K562 (cell line): ENCODE measurements around the gene LSM14B. TPM values are rescaled to one million over a fixed set of nuclear protein-coding genes. Genes with fewer than 3 reads are reported as not detected.

ENCODE experiments used
- ATAC-seq: fragments of 200-7000 bp; cut with Tn5 transposase; 3 replicates; pipeline ENCODE4 v1.9.1; 2020; ENCODE audit warnings: moderate library complexity
- BruUV-seq: library from RNA; stranded (reverse); fragments of 400-500 nt; replicated peaks from 2 replicates; lab custom pipeline; 2021; lab: Mats Ljungman, UMichigan
- CTCF ChIA-PET: fragments of 300-600 bp; formaldehyde crosslinking; extraction: SDS; loops from one replicate; lab custom pipeline; 2021; ENCODE audit warnings: low intra/inter-chr PET ratio; lab: Yijun Ruan, JAX
- POLR2A ChIA-PET: fragments of 300-600, 350-650 bp; sonication (Branson Sonifier 250); formaldehyde crosslinking; extraction: SDS; loops from one replicate; lab custom pipeline; 2021; ENCODE audit warnings: antibody characterized with exemption, inconsistent platforms; lab: Yijun Ruan, JAX
- DNase-seq, 4 experiments: peaks; one replicate each; pipeline versions ENCODE4 v3.0.0 to v3.0.0-alpha.2; 2011 to 2018; ENCODE audit warnings: low spot score in 3 of 4, mixed read lengths in 3 of 4; ENCODE audit errors: extremely low read depth in 1 of 4
- FAIRE-seq: peaks from 2 replicates; lab custom pipeline; 2011; peaks lifted over from hg19 to GRCh38; lab: Jason Lieb, UNC
- H2AFZ ChIP-seq: 2 replicates; pipeline ENCODE4 v1.6.0; 2011; ENCODE audit warnings: low read depth, low read length, control low read depth, inconsistent platforms
- H3K27ac ChIP-seq: fragments of 200-600 bp; 3 replicates; pipeline ENCODE4 v1.8.0; 2011; ENCODE audit warnings: low read depth, mild to moderate bottlenecking, control low read depth, inconsistent platforms, low read length, moderate library complexity, mixed read lengths; ENCODE audit errors: extremely low read depth
- H3K27me3 ChIP-seq, 2 experiments: fragments of 300-600 bp in 1 of 2; 2 replicates in 1 of 2; 3 replicates in 1 of 2; pipeline versions ENCODE4 v1.6.0 to v1.8.0; 2011; ENCODE audit warnings: inconsistent platforms in 2 of 2, low read length in 2 of 2, mild to moderate bottlenecking in 1 of 2, mixed read lengths in 1 of 2, moderate library complexity in 1 of 2; ENCODE audit not compliant: control insufficient read depth in 2 of 2, insufficient read depth in 2 of 2
- H3K36me3 ChIP-seq: fragments of 300-600 bp; 3 replicates; pipeline ENCODE4 v1.8.0; 2011; ENCODE audit warnings: mild to moderate bottlenecking, low read length, inconsistent platforms; ENCODE audit not compliant: control insufficient read depth, insufficient read depth
- H3K4me1 ChIP-seq, 2 experiments: fragments of 200-600 bp in 1 of 2; replicated peaks in 1 of 2; 2 replicates in 1 of 2; 3 replicates in 1 of 2; pipeline versions ENCODE4 v1.5.1 to v1.8.0; 2011; ENCODE audit warnings: inconsistent platforms in 2 of 2, low read length in 2 of 2, mild to moderate bottlenecking in 1 of 2, mixed read lengths in 1 of 2, moderate library complexity in 1 of 2; ENCODE audit not compliant: control insufficient read depth in 2 of 2, insufficient read depth in 2 of 2
- H3K4me2 ChIP-seq: 2 replicates; pipeline ENCODE4 v1.6.1; 2011; ENCODE audit warnings: low read length, control low read depth, inconsistent platforms, mixed read lengths; ENCODE audit not compliant: insufficient read depth
- H3K4me3 ChIP-seq: fragments of 200-600 bp; sonication (generic), shearing (Covaris generic); 2 replicates; pipeline ENCODE4 v1.5.1; 2016; ENCODE audit warnings: control low read depth, inconsistent platforms
- H3K79me2 ChIP-seq: fragments of 200-600 bp; 3 replicates; pipeline ENCODE4 v1.8.0; 2011; ENCODE audit warnings: low read length, inconsistent platforms; ENCODE audit not compliant: control insufficient read depth, insufficient read depth
- H3K9ac ChIP-seq, 2 experiments: 2 replicates each; pipeline versions ENCODE4 v1.6.0 to v1.6.1; 2011; ENCODE audit warnings: low read depth in 2 of 2, low read length in 2 of 2, control low read depth in 1 of 2, inconsistent platforms in 1 of 2, mild to moderate bottlenecking in 1 of 2, mixed read lengths in 1 of 2; ENCODE audit not compliant: insufficient read depth in 1 of 2
- H3K9me1 ChIP-seq: one replicate; pipeline ENCODE4 v1.6.0; 2011; ENCODE audit warnings: inconsistent platforms, mild to moderate bottlenecking, low read length, moderate library complexity; ENCODE audit not compliant: control insufficient read depth, insufficient read depth
- H3K9me3 ChIP-seq: replicated peaks from 2 replicates; pipeline ENCODE4 v1.5.1; 2011; ENCODE audit warnings: low read depth, low read length, inconsistent platforms; ENCODE audit not compliant: control insufficient read depth, insufficient read depth
- H4K20me1 ChIP-seq: replicated peaks from 2 replicates; pipeline ENCODE4 v1.6.1; 2011; ENCODE audit warnings: low read length, inconsistent platforms, mixed read lengths; ENCODE audit not compliant: control insufficient read depth, insufficient read depth
- CREB1 ChIP-seq, 2 experiments: sonication (generic) in 1 of 2; formaldehyde crosslinking in 1 of 2; IDR thresholded peaks; 2 replicates each; pipeline versions ENCODE4 v1.6.1 to v1.8.0; 2012 to 2022; ENCODE audit warnings: inconsistent platforms in 1 of 2, mild to moderate bottlenecking in 1 of 2, missing genetic modification reagents in 1 of 2, moderate library complexity in 1 of 2
- DACH1 ChIP-seq: fragments of 450-650 bp; IDR thresholded peaks from 2 replicates; pipeline ENCODE4 v1.6.1; 2018; ENCODE audit not compliant: partially characterized antibody
- FOXK2 ChIP-seq, 2 experiments: fragments of 450-650 bp; IDR thresholded peaks in 1 of 2; conservative IDR thresholded peaks in 1 of 2; 2 replicates each; pipeline ENCODE4 v1.6.1; 2016; ENCODE audit warnings: low read depth in 2 of 2, mild to moderate bottlenecking in 1 of 2
- GTF2E2 ChIP-seq: fragments of 200-800 bp; sonication (Bioruptor generic); IDR thresholded peaks from 2 replicates; pipeline ENCODE4 v1.6.1; 2016; ENCODE audit warnings: missing genetic modification characterization, missing compliant biosample characterization
- MCM7 ChIP-seq, 2 experiments: fragments of 450-650 bp; IDR thresholded peaks; 2 replicates each; pipeline ENCODE4 v1.6.1; 2016 to 2018
- NELFE ChIP-seq: IDR thresholded peaks from 2 replicates; pipeline ENCODE4 v1.6.1; 2011; ENCODE audit warnings: mild to moderate bottlenecking; ENCODE audit not compliant: insufficient read depth, insufficient read length
- ZC3H8 ChIP-seq: fragments of 450-650 bp; IDR thresholded peaks from 2 replicates; pipeline ENCODE4 v1.6.1; 2017
- ZNF232 ChIP-seq: sonication (generic); formaldehyde crosslinking; IDR thresholded peaks from 2 replicates; pipeline ENCODE4 v1.8.0; 2022; ENCODE audit warnings: mild to moderate bottlenecking, missing genetic modification reagents
- WGBS: fragments of 100-300 bp; shearing (Covaris generic); methylation state at CpG from one replicate; pipeline ENCODE4 v1.1.6; 2016; ENCODE audit warnings: low coverage, mixed read lengths; ENCODE audit not compliant: insufficient coverage; ENCODE audit errors: missing lambda C conversion rate; 5-methylcytosine and 5-hydroxymethylcytosine counted together
- in situ Hi-C: fragments of 300-500 bp; cut with MboI; formaldehyde crosslinking; loops from 4 replicates; pipeline ENCODE4 v1.15.0; 2018; ENCODE audit warnings: inconsistent platforms, mixed read lengths
- intact Hi-C: fragments of 100-400 bp; cut with micrococcal nuclease; formaldehyde crosslinking; loops from 2 replicates; pipeline ENCODE4 v1.14.2; 2022
- polyA plus RNA-seq, 8 experiments: library from polyadenylated mRNA; depleted of rRNA in 4 of 8; stranded (reverse) in 5 of 8; unstranded in 3 of 8; fragments of >200 nt; fragmentation: Nextera tagmentation in 2 of 8; fragmentation: Illumina TruSeq in 1 of 8; extraction: Ambion mirVana in 2 of 8; extraction: Trizol in 1 of 8; gene quantifications; 2 replicates each; pipeline versions ENCODE4 v1.2.1 to v1.2.3, GENCODE V29; 2011 to 2014; ENCODE audit warnings: inconsistent platforms in 1 of 8, missing spikeins in 1 of 8
- total RNA-seq, 7 experiments: library from RNA; depleted of rRNA in 6 of 7; stranded (reverse); fragments of >200 nt in 6 of 7; fragmentation: Illumina TruSeq in 2 of 7; extraction: Trizol in 2 of 7; gene quantifications; 2 replicates each; pipeline versions ENCODE4 v1.2.1 to v1.2.3, GENCODE V29; 2011 to 2021; ENCODE audit warnings: low replicate concordance in 1 of 7
- TF ChIP-seq, protein P1 (sequence below): fragments of 250-450 bp; sonication (Bioruptor Pico); IDR thresholded peaks from 2 replicates; pipeline ENCODE4 v1.4.0; 2020
- TF ChIP-seq, protein P2 (sequence below): fragments of 250-450 bp; sonication (Bioruptor Pico); IDR thresholded peaks from 2 replicates; pipeline ENCODE4 v1.8.0; 2022; ENCODE audit warnings: moderate library complexity, mild to moderate bottlenecking, inconsistent platforms
- TF ChIP-seq, protein P3 (sequence below): fragments of 450-650 bp; IDR thresholded peaks from 2 replicates; pipeline ENCODE4 v1.6.1; 2014; ENCODE audit warnings: low read depth, mild to moderate bottlenecking, moderate library complexity, borderline replicate concordance
- TF ChIP-seq, protein P4 (sequence below): fragments of 450-650 bp; formaldehyde crosslinking; IDR thresholded peaks from 2 replicates; pipeline ENCODE4 v1.4.0; 2020; ENCODE audit warnings: mild to moderate bottlenecking, mixed read lengths
- TF ChIP-seq, protein P5 (sequence below): sonication (generic); formaldehyde crosslinking; IDR thresholded peaks from 2 replicates; pipeline ENCODE4 v1.8.1; 2023; ENCODE audit warnings: mild to moderate bottlenecking, missing genetic modification reagents

The LSM14B gene
- total and polyA plus RNA-seq, 9 of the 15 experiments (the other 6 are each of a cell fraction or from before 2014, with no cell fraction given): 0.66 to 36.0 (median 20.2) TPM

DNA sequence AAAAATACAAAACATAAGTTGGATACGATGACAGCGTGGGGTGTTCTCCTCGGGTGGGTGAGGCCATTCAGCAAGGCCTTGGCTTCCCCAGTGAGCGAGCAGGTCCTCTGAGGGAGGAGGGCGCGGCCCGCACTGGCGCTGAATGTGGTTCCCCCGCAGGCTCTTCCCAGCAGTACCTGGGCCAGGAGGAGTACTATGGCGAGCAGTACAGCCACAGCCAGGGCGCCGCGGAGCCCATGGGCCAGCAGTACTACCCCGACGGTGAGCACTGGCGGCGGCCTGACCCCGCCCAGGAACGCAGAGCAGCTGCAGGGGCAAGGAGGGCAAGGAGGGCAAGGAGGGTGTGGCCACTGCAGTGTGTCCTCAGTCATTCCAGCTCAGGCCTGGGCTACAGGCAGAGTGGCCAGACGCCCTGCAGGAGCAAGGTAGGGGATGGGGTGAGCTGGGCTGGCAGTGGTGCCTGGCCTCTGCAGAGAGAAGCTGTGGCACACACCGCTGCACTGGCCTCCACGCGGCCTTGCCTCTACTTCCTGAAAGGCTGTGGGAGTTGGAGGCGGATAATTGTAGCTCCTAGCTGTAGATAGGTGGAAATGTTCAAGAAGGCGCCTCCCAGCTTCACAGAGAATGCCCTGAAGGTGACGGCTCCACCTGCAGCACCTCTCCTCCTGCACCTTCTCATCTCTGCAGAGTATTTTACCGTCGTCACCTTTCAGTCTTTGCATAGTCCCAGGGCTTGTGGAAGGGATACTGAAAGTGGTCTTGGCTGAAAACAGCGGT, 41.9 kb downstream of the LSM14B start:
- Histone ChIP-seq H3K79me2 (peaks cover 2% of the 10 kb centered on the region; the same call in 1 of the 3 replicates), H3K4me2 (no peak overlapping the region), H2AFZ (no peak overlapping the region), H3K36me3 (peaks cover 87% of the 10 kb centered on the region; the same call in 2 of the 3 replicates), H4K20me1 (0 out of 2 replicates have a peak, but pooled peaks cover 5% of the 10 kb centered on the region), H3K9me1 (peaks cover 3% of the 10 kb centered on the region), H3K4me3 (no peak overlapping the region), H3K27ac (no peak overlapping the region), H3K4me1 (peaks cover 0 to 17% of the 10 kb centered on the region in 2 experiments; a peak in 1 of 5 replicates), H3K9me3 (no peaks in the 10 kb centered on the region), H3K27me3 (no peaks in the 10 kb centered on the region), H3K9ac (no peak overlapping the region)
- in situ Hi-C loops: no loop called here
- FAIRE-seq: no peak
- WGBS: 91% methylated on average over 28 of the region's 29 CpGs
- intact Hi-C loops: no loop called here
- ChIA-PET CTCF (no interaction called here), POLR2A (interaction anchor here (0.6 kb wide), 1 partner anchor 102 kb away, joined by 3 read pairs; no protein-coding TSS in a partner anchor)
- DNase-seq: no peak
- BruUV-seq: no TSS peak
- no peak for ATAC-seq
- TF ChIP-seq, protein P1, sequence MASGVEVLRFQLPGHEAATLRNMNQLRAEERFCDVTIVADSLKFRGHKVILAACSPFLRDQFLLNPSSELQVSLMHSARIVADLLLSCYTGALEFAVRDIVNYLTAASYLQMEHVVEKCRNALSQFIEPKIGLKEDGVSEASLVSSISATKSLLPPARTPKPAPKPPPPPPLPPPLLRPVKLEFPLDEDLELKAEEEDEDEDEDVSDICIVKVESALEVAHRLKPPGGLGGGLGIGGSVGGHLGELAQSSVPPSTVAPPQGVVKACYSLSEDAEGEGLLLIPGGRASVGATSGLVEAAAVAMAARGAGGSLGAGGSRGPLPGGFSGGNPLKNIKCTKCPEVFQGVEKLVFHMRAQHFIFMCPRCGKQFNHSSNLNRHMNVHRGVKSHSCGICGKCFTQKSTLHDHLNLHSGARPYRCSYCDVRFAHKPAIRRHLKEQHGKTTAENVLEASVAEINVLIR: no peak
- no peak for TF ChIP-seq ZNF232
- TF ChIP-seq GTF2E2 (tag): no peak
- no peak for TF ChIP-seq MCM7 (IDR thresholded peaks at IDR 0.05)
- TF ChIP-seq NELFE: no peak
- no peak for TF ChIP-seq ZC3H8
- no peak for TF ChIP-seq DACH1
- TF ChIP-seq, protein P2, sequence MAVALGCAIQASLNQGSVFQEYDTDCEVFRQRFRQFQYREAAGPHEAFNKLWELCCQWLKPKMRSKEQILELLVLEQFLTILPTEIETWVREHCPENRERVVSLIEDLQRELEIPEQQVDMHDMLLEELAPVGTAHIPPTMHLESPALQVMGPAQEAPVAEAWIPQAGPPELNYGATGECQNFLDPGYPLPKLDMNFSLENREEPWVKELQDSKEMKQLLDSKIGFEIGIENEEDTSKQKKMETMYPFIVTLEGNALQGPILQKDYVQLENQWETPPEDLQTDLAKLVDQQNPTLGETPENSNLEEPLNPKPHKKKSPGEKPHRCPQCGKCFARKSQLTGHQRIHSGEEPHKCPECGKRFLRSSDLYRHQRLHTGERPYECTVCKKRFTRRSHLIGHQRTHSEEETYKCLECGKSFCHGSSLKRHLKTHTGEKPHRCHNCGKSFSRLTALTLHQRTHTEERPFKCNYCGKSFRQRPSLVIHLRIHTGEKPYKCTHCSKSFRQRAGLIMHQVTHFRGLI: no peak
- TF ChIP-seq, protein P3, sequence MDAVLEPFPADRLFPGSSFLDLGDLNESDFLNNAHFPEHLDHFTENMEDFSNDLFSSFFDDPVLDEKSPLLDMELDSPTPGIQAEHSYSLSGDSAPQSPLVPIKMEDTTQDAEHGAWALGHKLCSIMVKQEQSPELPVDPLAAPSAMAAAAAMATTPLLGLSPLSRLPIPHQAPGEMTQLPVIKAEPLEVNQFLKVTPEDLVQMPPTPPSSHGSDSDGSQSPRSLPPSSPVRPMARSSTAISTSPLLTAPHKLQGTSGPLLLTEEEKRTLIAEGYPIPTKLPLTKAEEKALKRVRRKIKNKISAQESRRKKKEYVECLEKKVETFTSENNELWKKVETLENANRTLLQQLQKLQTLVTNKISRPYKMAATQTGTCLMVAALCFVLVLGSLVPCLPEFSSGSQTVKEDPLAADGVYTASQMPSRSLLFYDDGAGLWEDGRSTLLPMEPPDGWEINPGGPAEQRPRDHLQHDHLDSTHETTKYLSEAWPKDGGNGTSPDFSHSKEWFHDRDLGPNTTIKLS: no peak
- TF ChIP-seq, protein P4, sequence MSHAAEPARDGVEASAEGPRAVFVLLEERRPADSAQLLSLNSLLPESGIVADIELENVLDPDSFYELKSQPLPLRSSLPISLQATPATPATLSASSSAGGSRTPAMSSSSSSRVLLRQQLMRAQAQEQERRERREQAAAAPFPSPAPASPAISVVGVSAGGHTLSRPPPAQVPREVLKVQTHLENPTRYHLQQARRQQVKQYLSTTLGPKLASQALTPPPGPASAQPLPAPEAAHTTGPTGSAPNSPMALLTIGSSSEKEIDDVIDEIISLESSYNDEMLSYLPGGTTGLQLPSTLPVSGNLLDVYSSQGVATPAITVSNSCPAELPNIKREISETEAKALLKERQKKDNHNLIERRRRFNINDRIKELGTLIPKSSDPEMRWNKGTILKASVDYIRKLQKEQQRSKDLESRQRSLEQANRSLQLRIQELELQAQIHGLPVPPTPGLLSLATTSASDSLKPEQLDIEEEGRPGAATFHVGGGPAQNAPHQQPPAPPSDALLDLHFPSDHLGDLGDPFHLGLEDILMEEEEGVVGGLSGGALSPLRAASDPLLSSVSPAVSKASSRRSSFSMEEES: no peak
- TF ChIP-seq FOXK2 (conservative IDR thresholded peaks at IDR 0.05 in 1 of 2, IDR thresholded peaks at IDR 0.05 in 1 of 2; ENCODE audit: low read depth in 2 of 2): no peak
- no peak for TF ChIP-seq CREB1 (IDR thresholded peaks at IDR 0.05)
- TF ChIP-seq CREB1 (CRISPR knock-in tag; IDR thresholded peaks at IDR 0.05): no peak
- TF ChIP-seq, protein P5, sequence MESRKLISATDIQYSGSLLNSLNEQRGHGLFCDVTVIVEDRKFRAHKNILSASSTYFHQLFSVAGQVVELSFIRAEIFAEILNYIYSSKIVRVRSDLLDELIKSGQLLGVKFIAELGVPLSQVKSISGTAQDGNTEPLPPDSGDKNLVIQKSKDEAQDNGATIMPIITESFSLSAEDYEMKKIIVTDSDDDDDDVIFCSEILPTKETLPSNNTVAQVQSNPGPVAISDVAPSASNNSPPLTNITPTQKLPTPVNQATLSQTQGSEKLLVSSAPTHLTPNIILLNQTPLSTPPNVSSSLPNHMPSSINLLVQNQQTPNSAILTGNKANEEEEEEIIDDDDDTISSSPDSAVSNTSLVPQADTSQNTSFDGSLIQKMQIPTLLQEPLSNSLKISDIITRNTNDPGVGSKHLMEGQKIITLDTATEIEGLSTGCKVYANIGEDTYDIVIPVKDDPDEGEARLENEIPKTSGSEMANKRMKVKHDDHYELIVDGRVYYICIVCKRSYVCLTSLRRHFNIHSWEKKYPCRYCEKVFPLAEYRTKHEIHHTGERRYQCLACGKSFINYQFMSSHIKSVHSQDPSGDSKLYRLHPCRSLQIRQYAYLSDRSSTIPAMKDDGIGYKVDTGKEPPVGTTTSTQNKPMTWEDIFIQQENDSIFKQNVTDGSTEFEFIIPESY (CRISPR knock-in tag): 0 out of 2 replicates have a peak, but pooled peaks have one; percentile 47
